ENCODE data around the gene GLP1R. TPM values are rescaled to one million over a fixed set of nuclear protein-coding genes. Genes with fewer than 3 reads are reported as not detected.
A peak's percentile ranks its signal among the peaks of the same experiment; 100 is the strongest.

The GLP1R gene
- total and polyA plus RNA-seq, 2 of the 13 experiments (the other 11 are each of a cell fraction or from before 2014, with no cell fraction given) = not detected

GRCh38 chr6:39114704-39115599, 66.4 kb downstream of the GLP1R start, which contains the start of gene SAYSD1 (continued):
- TF ChIP-seq ZBTB40 (IDR thresholded peaks at IDR 0.05) (no peak), ZBTB40 (CRISPR knock-in tag; IDR thresholded peaks at IDR 0.05) (peak; percentile 92), ZFAT (CRISPR knock-in tag; conservative IDR thresholded peaks at IDR 0.05) (peak; percentile 22; the same call in 1 of the 2 replicates), RNF219 (CRISPR knock-in tag; IDR thresholded peaks at IDR 0.05) (no peak), ZNF3 (CRISPR knock-in tag; IDR thresholded peaks at IDR 0.05) (peak; percentile 49; the same call in 1 of the 2 replicates), ZFP36L1 (CRISPR knock-in tag; IDR thresholded peaks at IDR 0.05) (peak; percentile 99), DDIT3 (CRISPR knock-in tag; IDR thresholded peaks at IDR 0.05) (no peak), PHF21A (CRISPR knock-in tag; IDR thresholded peaks at IDR 0.05) (peak; percentile 79; the same call in 1 of the 2 replicates), TOPORS (CRISPR knock-in tag; IDR thresholded peaks at IDR 0.05) (peak; percentile 97), ZNF776 (CRISPR knock-in tag; IDR thresholded peaks at IDR 0.05) (peak; percentile 97; the same call in 1 of the 2 replicates), FOXM1 (CRISPR knock-in tag; IDR thresholded peaks at IDR 0.05) (no peak)
- TF ChIP-seq, protein P1, sequence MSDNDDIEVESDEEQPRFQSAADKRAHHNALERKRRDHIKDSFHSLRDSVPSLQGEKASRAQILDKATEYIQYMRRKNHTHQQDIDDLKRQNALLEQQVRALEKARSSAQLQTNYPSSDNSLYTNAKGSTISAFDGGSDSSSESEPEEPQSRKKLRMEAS (IDR thresholded peaks at IDR 0.05) = peak; percentile 98
- TF ChIP-seq, protein P2, sequence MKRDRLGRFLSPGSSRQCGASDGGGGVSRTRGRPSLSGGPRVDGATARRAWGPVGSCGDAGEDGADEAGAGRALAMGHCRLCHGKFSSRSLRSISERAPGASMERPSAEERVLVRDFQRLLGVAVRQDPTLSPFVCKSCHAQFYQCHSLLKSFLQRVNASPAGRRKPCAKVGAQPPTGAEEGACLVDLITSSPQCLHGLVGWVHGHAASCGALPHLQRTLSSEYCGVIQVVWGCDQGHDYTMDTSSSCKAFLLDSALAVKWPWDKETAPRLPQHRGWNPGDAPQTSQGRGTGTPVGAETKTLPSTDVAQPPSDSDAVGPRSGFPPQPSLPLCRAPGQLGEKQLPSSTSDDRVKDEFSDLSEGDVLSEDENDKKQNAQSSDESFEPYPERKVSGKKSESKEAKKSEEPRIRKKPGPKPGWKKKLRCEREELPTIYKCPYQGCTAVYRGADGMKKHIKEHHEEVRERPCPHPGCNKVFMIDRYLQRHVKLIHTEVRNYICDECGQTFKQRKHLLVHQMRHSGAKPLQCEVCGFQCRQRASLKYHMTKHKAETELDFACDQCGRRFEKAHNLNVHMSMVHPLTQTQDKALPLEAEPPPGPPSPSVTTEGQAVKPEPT (CRISPR knock-in tag; IDR thresholded peaks at IDR 0.05; ENCODE audit: low read depth) = peak; percentile 97; the same call in 1 of the 2 replicates
